Neural crest cell (in vitro differentiated cells): ENCODE results near the gene MTURN. TPM values are rescaled to one million over a fixed set of nuclear protein-coding genes. Genes with fewer than 3 reads are reported as not detected.
A peak's percentile ranks its signal among the peaks of the same experiment; 100 is the strongest.

Experiments used
- DNase-seq: peaks from one replicate; pipeline ENCODE4 v3.0.0; 2021; ENCODE audit warnings: low read depth, mixed read lengths, low spot score
- H3K27ac Mint-ChIP-seq: one replicate; pipeline ENCODE4 v1.8.0; 2021; ENCODE audit warnings: mild to moderate bottlenecking, mixed read lengths; ENCODE audit not compliant: unreplicated experiment
- H3K27me3 Mint-ChIP-seq: 2 replicates; pipeline ENCODE4 v1.8.0; 2021; ENCODE audit warnings: low read depth, mild to moderate bottlenecking, mixed read lengths
- H3K36me3 Mint-ChIP-seq: 2 replicates; pipeline ENCODE4 v1.8.0; 2021; ENCODE audit warnings: low read depth, mild to moderate bottlenecking, mixed read lengths
- H3K4me1 Mint-ChIP-seq: 2 replicates; pipeline ENCODE4 v1.8.0; 2021; ENCODE audit warnings: mixed read lengths
- H3K4me3 Mint-ChIP-seq: one replicate; pipeline ENCODE4 v1.8.0; 2021; ENCODE audit warnings: mild to moderate bottlenecking, mixed read lengths
- H3K9me3 Mint-ChIP-seq: 2 replicates; pipeline ENCODE4 v1.8.0; 2021; ENCODE audit warnings: mixed read lengths
- total RNA-seq: library from RNA; stranded (reverse); gene quantifications from 2 replicates; pipeline ENCODE4 v1.2.1, GENCODE V29; 2021
- TF ChIP-seq, protein P1 (sequence below): fragments of 200-600 bp; sonication (generic); conservative IDR thresholded peaks from 2 replicates; pipeline ENCODE4 v1.5.0; 2021; ENCODE audit warnings: antibody characterized with exemption, mild to moderate bottlenecking

MTURN gene
- total RNA-seq, 1 donor from 2014 or later: 6.6 TPM

DNA sequence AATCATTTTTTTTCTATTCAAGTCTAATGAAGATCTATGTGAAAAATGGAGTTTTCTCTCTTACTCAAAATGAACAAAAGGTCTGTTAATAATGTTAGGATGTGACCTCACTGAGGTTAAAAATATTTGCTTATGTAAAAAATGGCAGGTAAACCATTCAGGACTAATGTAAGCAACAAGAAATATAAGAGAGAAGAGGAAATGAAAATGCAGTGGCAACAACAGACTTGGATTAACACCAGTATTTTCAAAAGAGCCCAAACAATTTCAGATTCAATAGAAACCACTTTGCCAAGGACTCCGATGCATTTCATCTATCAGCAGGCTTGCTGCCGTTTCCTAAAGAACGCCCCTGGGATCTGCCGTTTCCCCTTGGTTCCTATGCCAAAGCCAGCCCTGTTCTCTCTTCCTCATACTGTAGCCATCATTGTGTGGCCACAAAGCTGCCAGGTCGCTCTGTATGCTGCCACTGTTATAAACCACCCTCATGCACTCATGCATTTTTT is 66.4 kb downstream of the MTURN start:
- Mint-ChIP-seq H3K27me3 (no peaks in the 10 kb centered on the region), H3K4me1 (peaks cover 3% of the 10 kb centered on the region), H3K27ac (no peak overlapping the region), H3K36me3 (peaks cover 3% of the 10 kb centered on the region), H3K4me3 (no peak overlapping the region), H3K9me3 (peaks cover 17% of the 10 kb centered on the region)
- no peak for DNase-seq
- TF ChIP-seq, protein P1, sequence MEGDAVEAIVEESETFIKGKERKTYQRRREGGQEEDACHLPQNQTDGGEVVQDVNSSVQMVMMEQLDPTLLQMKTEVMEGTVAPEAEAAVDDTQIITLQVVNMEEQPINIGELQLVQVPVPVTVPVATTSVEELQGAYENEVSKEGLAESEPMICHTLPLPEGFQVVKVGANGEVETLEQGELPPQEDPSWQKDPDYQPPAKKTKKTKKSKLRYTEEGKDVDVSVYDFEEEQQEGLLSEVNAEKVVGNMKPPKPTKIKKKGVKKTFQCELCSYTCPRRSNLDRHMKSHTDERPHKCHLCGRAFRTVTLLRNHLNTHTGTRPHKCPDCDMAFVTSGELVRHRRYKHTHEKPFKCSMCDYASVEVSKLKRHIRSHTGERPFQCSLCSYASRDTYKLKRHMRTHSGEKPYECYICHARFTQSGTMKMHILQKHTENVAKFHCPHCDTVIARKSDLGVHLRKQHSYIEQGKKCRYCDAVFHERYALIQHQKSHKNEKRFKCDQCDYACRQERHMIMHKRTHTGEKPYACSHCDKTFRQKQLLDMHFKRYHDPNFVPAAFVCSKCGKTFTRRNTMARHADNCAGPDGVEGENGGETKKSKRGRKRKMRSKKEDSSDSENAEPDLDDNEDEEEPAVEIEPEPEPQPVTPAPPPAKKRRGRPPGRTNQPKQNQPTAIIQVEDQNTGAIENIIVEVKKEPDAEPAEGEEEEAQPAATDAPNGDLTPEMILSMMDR: no peak

DNA sequence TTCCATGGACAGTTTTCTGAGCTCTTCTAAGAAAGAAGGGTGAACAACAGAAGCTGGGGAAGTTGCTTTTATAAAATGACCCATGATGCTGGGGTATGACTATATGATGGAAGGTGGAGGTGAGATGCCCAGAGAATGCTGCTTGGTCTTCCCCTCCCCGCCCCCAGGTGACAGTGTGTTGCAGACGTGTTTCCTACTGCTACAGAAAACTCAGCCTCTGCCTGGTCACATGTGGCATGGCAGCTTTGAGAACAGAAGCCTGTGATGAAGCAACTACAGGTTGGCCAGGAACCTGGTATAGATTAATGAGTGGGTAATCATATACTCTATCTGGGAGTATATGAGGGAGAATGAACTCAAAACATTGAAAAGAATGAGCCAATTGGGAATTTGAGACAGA is 67.1 kb downstream of the MTURN start:
- H3K27ac Mint-ChIP-seq: no peak overlapping the region
- no peaks in the 10 kb centered on the region for H3K27me3 Mint-ChIP-seq
- TF ChIP-seq, protein P1: no peak
- no peak for DNase-seq
- no peak overlapping the region for H3K4me3 Mint-ChIP-seq
- H3K36me3 Mint-ChIP-seq: peaks cover under 1% of the 10 kb centered on the region
- peaks cover 13% of the 10 kb centered on the region for H3K9me3 Mint-ChIP-seq
- peaks cover 7% of the 10 kb centered on the region for H3K4me1 Mint-ChIP-seq

DNA sequence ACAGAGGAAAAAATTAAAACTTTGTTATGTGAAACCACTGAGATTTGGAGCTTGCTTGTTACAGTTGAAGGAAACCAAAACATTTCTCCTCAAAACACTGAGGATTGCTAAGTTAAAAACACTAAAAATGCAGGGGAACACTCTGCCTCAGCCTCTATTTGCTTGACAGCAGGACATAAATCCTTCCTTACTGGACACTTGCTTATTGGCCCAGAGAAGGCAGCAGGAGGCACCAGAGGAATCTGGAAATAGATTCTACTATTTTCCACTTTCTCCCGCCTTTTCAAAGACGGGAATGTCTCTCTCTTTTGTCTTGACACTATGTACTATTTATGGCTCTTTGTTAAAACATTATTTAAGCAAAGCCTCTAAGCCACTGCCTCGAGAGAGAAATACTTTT is 67.9 kb downstream of the MTURN start:
- no peak for DNase-seq
- Mint-ChIP-seq H3K4me1 (peaks cover 8% of the 10 kb centered on the region), H3K27ac (no peak overlapping the region), H3K27me3 (no peaks in the 10 kb centered on the region), H3K4me3 (no peak overlapping the region), H3K9me3 (peaks cover 11% of the 10 kb centered on the region), H3K36me3 (no peaks in the 10 kb centered on the region)
- TF ChIP-seq, protein P1: no peak

DNA sequence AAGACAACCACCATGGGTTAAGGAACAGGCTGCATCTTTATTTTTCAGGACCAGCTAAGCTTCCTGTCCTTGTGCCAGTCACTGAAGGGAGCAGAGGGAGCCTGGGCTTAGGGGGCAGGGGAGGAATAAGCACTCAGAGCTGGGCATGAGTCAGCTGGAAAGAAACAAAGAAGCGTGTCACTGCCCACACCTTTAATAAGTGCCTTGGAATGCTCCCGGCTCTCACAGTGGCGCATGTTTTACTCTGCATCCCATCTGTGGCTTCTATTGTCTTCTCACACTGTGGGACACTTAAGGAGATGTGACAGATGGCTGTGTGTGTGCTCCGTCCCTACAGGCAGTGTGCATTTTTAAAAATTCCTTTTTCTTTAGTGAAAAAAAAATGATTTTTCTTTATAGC is 71.7 kb downstream of the MTURN start:
- H3K9me3 Mint-ChIP-seq: no peaks in the 10 kb centered on the region
- TF ChIP-seq, protein P1: no peak
- no peak for DNase-seq
- peaks cover 8% of the 10 kb centered on the region for H3K4me1 Mint-ChIP-seq
- H3K27ac Mint-ChIP-seq: no peak overlapping the region
- no peaks in the 10 kb centered on the region for H3K27me3 Mint-ChIP-seq
- H3K36me3 Mint-ChIP-seq: no peaks in the 10 kb centered on the region
- no peak overlapping the region for H3K4me3 Mint-ChIP-seq

DNA sequence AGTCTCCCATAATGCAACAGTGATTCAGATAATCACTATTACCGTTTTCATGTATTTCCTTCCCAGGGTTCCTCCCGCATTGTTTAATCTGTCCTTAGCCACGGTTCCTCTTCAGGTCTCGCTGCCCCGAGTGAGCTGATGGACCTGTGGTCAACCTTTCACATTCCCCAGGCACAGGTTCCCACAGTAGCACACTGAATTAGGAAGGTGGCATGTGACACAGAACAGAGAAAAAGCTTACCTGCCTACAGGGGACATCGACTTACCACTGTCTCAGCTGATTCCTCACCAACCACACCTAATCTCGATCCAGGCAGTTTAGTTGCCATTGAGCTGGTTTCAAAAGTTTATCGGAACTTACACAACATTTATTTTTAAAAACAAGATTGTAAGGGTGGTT is 72.2 kb downstream of the MTURN start:
- no peak overlapping the region for H3K4me3 Mint-ChIP-seq
- DNase-seq: no peak
- H3K27me3 Mint-ChIP-seq: no peaks in the 10 kb centered on the region
- no peaks in the 10 kb centered on the region for H3K36me3 Mint-ChIP-seq
- peaks cover 8% of the 10 kb centered on the region for H3K4me1 Mint-ChIP-seq
- TF ChIP-seq, protein P1: no peak
- peak overlapping the region; percentile 63 for H3K27ac Mint-ChIP-seq
- no peaks in the 10 kb centered on the region for H3K9me3 Mint-ChIP-seq

DNA sequence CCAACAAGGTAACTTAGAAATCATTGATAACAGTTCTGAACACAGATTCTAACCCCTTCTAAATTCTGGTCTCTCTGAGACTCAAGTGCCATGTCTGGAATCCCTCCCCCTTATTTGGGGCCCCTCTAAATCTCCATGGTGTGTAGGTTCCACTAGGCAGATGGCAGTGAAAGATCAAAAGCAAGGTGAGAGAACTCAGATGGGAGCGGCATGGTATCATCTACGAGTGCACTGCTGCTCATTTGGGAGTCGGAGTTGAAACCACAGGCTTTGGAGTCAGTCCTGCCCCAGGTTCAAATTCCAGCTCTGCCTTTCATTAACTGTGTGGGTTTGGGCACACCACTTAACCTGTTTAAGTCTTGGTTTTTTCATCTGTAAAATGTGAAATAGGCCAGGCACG is 72.6 kb downstream of the MTURN start:
- TF ChIP-seq, protein P1: no peak
- no peak for DNase-seq
- Mint-ChIP-seq H3K4me3 (no peak overlapping the region), H3K27ac (no peak overlapping the region), H3K36me3 (no peaks in the 10 kb centered on the region), H3K9me3 (no peaks in the 10 kb centered on the region), H3K27me3 (no peaks in the 10 kb centered on the region), H3K4me1 (peaks cover 10% of the 10 kb centered on the region)
